ENCODE measurements around the gene METTL23.
"Not testable (repeated sequence)": the region's sequence is repeated elsewhere in the genome, so short reads cannot be mapped to it uniquely, and the experiment has no call there.

METTL23 gene

GRCh38 chr17:76702076-76702475 is 24.6 kb upstream of the METTL23 start:
- no peaks in the 10 kb centered on the region for H3K36me3 Mint-ChIP-seq (ENCODE audit: low read depth)
- H3K27ac Mint-ChIP-seq = no peak overlapping the region
- H3K4me1 Mint-ChIP-seq (ENCODE audit: low read depth) = no peaks in the 10 kb centered on the region
- H3K9me3 Mint-ChIP-seq = no peaks in the 10 kb centered on the region
- no peaks in the 10 kb centered on the region for H3K27me3 Mint-ChIP-seq
- DNase-seq = no peak
- no peak overlapping the region for H3K4me3 Mint-ChIP-seq

- Mint-ChIP-seq H3K4me3 (no peak overlapping the region), H3K27ac (no peak overlapping the region), H3K36me3 (ENCODE audit: low read depth) (no peaks in the 10 kb centered on the region), H3K27me3 (no peaks in the 10 kb centered on the region), H3K4me1 (ENCODE audit: low read depth) (no peaks in the 10 kb centered on the region), H3K9me3 (no peaks in the 10 kb centered on the region)
- DNase-seq = no peak
These were observed 23.6 kb upstream of the METTL23 start for GRCh38 chr17:76702941-76703637.

- Mint-ChIP-seq H3K4me1 (ENCODE audit: low read depth) (peaks cover 8% of the 10 kb centered on the region), H3K27ac (no peak overlapping the region), H3K4me3 (no peak overlapping the region), H3K9me3 (no peaks in the 10 kb centered on the region), H3K36me3 (ENCODE audit: low read depth) (no peaks in the 10 kb centered on the region), H3K27me3 (no peaks in the 10 kb centered on the region)
- no peak for DNase-seq
These were observed 21.8 kb upstream of the METTL23 start for GRCh38 chr17:76704805-76705204.

GRCh38 chr17:76706817-76707216 is 19.8 kb upstream of the METTL23 start:
- Mint-ChIP-seq H3K4me3 (no peak overlapping the region), H3K27ac (no peak overlapping the region), H3K9me3 (no peaks in the 10 kb centered on the region), H3K36me3 (ENCODE audit: low read depth) (no peaks in the 10 kb centered on the region), H3K27me3 (no peaks in the 10 kb centered on the region), H3K4me1 (ENCODE audit: low read depth) (peaks cover 18% of the 10 kb centered on the region)
- DNase-seq = no peak

- no peaks in the 10 kb centered on the region for H3K27me3 Mint-ChIP-seq
- no peaks in the 10 kb centered on the region for H3K9me3 Mint-ChIP-seq
- H3K4me1 Mint-ChIP-seq (ENCODE audit: low read depth) = peaks cover 19% of the 10 kb centered on the region
- no peak overlapping the region for H3K4me3 Mint-ChIP-seq
- H3K36me3 Mint-ChIP-seq (ENCODE audit: low read depth) = peaks cover 6% of the 10 kb centered on the region
- H3K27ac Mint-ChIP-seq = no peak overlapping the region
- DNase-seq = no peak
These were observed 18.4 kb upstream of the METTL23 start for GRCh38 chr17:76707985-76708807.

- H3K36me3 Mint-ChIP-seq (ENCODE audit: low read depth) = peaks cover 17% of the 10 kb centered on the region
- H3K4me1 Mint-ChIP-seq (ENCODE audit: low read depth) = peaks cover 30% of the 10 kb centered on the region
- H3K4me3 Mint-ChIP-seq = peak overlapping the region; percentile 70
- peak overlapping the region; percentile 33 for H3K27ac Mint-ChIP-seq
- no peaks in the 10 kb centered on the region for H3K27me3 Mint-ChIP-seq
- no peaks in the 10 kb centered on the region for H3K9me3 Mint-ChIP-seq
- no peak for DNase-seq
These were observed 17.3 kb upstream of the METTL23 start for GRCh38 chr17:76709077-76709950.

- H3K27me3 Mint-ChIP-seq = not testable (repeated sequence)
- peak overlapping the region; percentile 33 for H3K27ac Mint-ChIP-seq
These were observed 16.4 kb upstream of the METTL23 start for GRCh38 chr17:76709951-76710862.

GRCh38 chr17:76710863-76711611 is 15.6 kb upstream of the METTL23 start, which contains the start of gene MXRA7:
Gene MXRA7 (minus strand): TSS chr17:76710965. CDS start chr17:76710946, 19 bp downstream.
- H3K9me3 Mint-ChIP-seq = no peaks in the 10 kb centered on the region
- DNase-seq = peak; percentile 77
- peaks cover 45% of the 10 kb centered on the region for H3K4me1 Mint-ChIP-seq (ENCODE audit: low read depth)
- peak within 1 kb of the TSS; percentile 70 for H3K4me3 Mint-ChIP-seq
- H3K27ac Mint-ChIP-seq = peak within 1 kb of the TSS; percentile 33
- H3K27me3 Mint-ChIP-seq = no peaks in the 10 kb centered on the region
- H3K36me3 Mint-ChIP-seq (ENCODE audit: low read depth) = peaks cover 33% of the 10 kb centered on the region

More at GRCh38 chr17:76709951-76710862, 16.4 kb upstream of the METTL23 start:
- not testable (repeated sequence) for H3K9me3 Mint-ChIP-seq
- DNase-seq = peak; percentile 48
- Mint-ChIP-seq H3K4me1 (ENCODE audit: low read depth) (peaks cover 36% of the 10 kb centered on the region), H3K4me3 (peak overlapping the region; percentile 70), H3K36me3 (ENCODE audit: low read depth) (peaks cover 25% of the 10 kb centered on the region)

GRCh38 chr17:76712321-76712720 is 14.3 kb upstream of the METTL23 start:
- DNase-seq, H3K9me3 Mint-ChIP-seq, H3K27me3 Mint-ChIP-seq, H3K27ac Mint-ChIP-seq, H3K4me3 Mint-ChIP-seq: not testable (repeated sequence)
- H3K36me3 Mint-ChIP-seq (ENCODE audit: low read depth) = peaks cover 45% of the 10 kb centered on the region
- peaks cover 57% of the 10 kb centered on the region for H3K4me1 Mint-ChIP-seq (ENCODE audit: low read depth)

GRCh38 chr17:76713765-76714164 is 12.9 kb upstream of the METTL23 start:
- Mint-ChIP-seq H3K27ac (peak overlapping the region; percentile 5), H3K4me3 (no peak overlapping the region), H3K27me3 (no peaks in the 10 kb centered on the region), H3K36me3 (ENCODE audit: low read depth) (peaks cover 59% of the 10 kb centered on the region), H3K9me3 (no peaks in the 10 kb centered on the region), H3K4me1 (ENCODE audit: low read depth) (peaks cover 63% of the 10 kb centered on the region)
- no peak for DNase-seq

- Mint-ChIP-seq H3K27me3 (no peaks in the 10 kb centered on the region), H3K4me3 (no peak overlapping the region), H3K9me3 (no peaks in the 10 kb centered on the region), H3K4me1 (ENCODE audit: low read depth) (peaks cover 62% of the 10 kb centered on the region), H3K27ac (peak overlapping the region; percentile 5), H3K36me3 (ENCODE audit: low read depth) (peaks cover 65% of the 10 kb centered on the region)
- no peak for DNase-seq
These were observed 12.3 kb upstream of the METTL23 start for GRCh38 chr17:76714336-76714735.

GRCh38 chr17:76714822-76715495 is 11.7 kb upstream of the METTL23 start:
- H3K4me1 Mint-ChIP-seq (ENCODE audit: low read depth) = peaks cover 56% of the 10 kb centered on the region
- no peak overlapping the region for H3K4me3 Mint-ChIP-seq
- H3K36me3 Mint-ChIP-seq (ENCODE audit: low read depth) = peaks cover 71% of the 10 kb centered on the region
- H3K27me3 Mint-ChIP-seq = no peaks in the 10 kb centered on the region
- DNase-seq = peak; percentile 81
- no peaks in the 10 kb centered on the region for H3K9me3 Mint-ChIP-seq
- peak overlapping the region; percentile 91 for H3K27ac Mint-ChIP-seq

- H3K27ac Mint-ChIP-seq = peak overlapping the region; percentile 91
- H3K36me3 Mint-ChIP-seq (ENCODE audit: low read depth) = peaks cover 76% of the 10 kb centered on the region
- H3K4me3 Mint-ChIP-seq = no peak overlapping the region
These were observed 11.2 kb upstream of the METTL23 start for GRCh38 chr17:76715496-76715830.

More at GRCh38 chr17:76715496-76715830, 11.2 kb upstream of the METTL23 start:
- no peak for DNase-seq
- Mint-ChIP-seq H3K4me1 (ENCODE audit: low read depth) (peaks cover 54% of the 10 kb centered on the region), H3K27me3 (no peaks in the 10 kb centered on the region), H3K9me3 (no peaks in the 10 kb centered on the region)

Data from activated T-cell treated with anti-CD3 and anti-CD28 coated beads, Interleukin-2, amount 50 U/mL, for 24 hours (primary cell).